ENCODE data around the gene ZGLP1.
"Not testable (repeated sequence)": the region's sequence is repeated elsewhere in the genome, so short reads cannot be mapped to it uniquely, and the experiment has no call there.

Gene ZGLP1

DNA sequence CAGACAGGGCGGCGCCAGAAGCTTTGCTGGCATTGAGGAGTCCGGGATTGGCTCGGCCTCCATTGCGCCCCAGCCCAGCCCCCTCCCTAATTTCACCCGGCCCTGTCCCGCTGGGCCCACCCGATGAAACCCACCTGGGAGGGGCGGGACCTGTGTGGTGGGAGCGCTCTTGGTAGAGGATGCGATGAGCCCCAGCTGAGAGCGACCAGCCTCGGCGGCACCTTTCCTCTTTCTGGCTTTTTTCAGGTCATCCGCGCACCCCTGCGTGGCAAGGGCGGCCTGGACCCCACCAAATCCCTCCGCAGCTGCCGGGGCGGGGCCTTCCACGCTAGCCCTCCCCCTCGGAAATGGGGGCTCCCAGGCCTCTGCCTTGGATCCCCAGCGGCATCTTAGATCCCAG, at the start of gene ZGLP1:
Gene ZGLP1 (minus strand): TSS at position 393 of the 400 bp plus-strand sequence.
- no peak for DNase-seq

DNA sequence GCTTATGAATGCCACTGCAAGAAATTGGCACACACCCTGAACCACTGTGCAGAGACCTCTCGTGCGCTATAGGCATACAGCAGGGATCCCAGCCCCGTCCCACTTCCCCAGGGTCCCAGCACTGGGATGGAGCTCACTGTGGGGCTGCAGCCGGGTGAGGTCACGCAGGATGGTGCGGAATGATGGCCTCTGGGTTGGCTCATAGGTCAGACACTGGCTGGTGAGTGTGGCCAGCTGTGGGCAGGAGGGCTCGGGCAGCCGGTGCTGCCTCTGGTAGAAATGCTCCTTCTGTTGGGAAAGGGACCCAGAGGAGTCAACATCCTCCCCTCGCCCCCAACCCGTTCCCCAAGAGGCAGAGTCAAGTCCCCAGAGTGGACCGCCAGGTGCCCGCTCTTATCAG, 46.8 kb upstream of the ZGLP1 start:
- DNase-seq = no peak

DNA sequence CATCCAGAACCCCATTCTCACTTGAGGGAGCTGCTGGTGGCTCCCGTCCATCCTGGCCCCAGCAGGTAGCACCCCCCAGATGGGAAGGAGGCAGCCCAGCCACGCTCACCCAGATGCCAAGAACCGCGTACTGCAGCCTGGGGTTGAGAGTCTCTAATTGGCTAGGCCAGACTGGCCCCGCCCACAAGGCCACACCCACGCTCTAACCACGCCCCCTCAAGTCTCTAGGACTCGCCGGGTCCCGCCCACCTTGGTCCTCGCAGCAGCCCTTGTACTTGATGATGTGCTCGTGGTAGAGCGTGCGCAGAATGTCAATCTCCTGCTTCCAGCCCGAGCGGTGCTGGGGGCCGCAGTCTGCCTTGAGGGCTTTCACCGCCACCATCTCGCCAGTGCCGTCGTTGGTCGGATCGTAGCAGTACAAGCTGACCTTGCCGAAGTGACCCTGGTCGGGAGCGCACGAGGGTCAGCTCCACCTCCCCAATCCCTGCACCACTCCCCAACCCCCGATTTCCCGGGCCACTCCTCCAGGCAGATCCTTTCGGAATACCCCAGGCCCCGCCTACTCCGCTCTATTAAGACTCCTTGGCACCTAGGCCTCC, 44.3 kb upstream of the ZGLP1 start:
- DNase-seq = peak; percentile 41

DNA sequence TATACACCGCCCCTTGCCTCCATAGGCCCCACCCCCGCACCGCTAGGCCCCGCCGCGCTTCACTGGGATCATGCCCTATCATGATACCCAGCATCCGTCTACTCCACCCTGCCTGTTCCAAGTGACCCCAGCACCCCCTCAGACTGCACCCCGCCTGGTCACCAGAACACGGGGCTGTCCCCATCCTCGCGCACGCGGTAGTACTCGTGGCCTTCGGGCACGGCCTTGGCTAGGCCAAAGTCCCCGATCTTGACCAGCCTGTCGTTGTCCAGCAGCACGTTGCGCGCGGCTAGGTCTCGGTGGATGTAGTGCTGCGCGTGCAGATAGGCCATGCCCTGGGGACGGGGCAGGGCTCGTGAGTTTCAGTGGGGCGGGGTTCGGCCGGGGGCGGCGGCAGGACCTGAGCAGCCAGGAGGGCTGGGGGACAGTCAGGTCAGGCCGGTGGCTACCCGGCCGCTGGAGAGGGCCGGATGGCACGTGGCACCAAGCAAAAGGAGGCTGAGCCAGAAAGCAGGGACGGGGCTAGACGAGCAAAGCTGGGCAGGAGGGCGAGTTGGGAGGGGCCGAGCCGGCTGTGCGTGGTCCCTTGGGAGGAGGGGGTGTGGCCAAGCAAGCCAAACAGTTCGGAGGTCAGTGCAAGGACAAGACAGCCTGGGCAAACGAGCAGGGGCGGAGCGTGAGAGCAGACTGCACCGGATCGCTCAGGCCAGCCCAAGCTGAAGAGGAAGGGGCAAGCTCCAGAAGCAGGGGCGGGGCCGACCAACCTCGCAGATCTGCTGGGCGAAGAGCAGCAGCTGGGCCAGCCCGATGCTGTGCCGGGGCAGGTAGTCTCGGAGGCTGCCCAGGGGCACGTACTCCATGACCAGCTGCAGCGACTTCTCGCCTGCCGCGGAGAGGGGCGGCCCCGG, 43.4 kb upstream of the ZGLP1 start:
- peak; percentile 69 for DNase-seq

DNA sequence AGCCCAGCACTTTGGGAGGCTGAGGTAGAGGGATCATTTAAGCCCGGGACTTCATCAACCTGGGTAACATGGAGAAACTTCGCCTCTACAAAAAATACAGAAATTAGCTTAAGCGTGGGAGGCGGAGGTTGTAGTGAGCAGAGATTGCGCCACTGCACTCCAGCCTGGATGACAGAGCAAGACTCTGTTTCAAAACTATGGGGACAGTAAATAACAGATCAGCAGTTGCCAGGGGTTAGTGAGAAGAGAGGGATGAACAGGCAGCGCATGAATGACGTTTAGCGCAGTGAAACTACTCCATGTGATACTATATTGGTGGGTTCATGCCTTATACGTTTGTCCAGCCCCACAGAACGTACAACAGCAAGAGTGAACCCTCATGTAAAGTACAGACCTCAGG, 36.9 kb upstream of the ZGLP1 start:
- DNase-seq = no peak

DNA sequence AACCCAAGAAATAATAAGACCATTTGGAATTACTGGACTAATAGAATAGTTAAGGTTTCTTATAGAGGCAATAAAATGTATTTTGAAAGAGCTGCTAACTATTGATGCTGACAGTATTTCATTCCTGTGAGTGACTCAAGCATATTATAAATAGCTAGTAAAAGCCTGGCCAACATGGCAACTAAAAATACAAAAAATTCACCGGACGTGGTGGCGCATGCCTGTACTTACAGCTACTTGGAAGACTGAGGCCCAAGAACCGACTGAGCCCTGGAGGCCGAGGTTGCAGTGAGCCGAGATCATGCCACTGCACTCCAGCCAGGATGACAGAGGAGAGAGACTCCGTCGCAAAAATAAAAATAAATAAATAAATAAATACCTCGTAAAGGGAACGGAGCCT, 35.2 kb upstream of the ZGLP1 start:
- DNase-seq = no peak

DNA sequence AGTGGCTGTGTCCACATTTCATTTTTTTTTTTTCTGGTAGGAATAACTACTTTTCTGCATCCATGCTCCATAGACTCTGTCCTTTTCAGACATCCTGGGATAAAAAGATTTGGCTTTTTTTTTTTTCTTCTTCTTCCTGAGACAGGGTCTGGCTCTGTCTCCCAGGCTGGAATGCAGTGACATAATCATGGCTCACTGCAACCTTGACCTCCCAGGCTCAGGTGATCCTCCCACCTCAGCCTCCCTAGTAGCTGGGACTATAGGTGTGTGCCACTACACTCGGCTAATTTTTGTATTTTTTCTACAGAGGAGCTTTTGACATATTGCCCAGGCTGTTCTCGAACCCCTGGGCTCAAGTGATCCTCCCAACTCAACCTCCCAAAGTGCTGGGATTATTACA, 33.9 kb upstream of the ZGLP1 start:
- DNase-seq = no peak

DNA sequence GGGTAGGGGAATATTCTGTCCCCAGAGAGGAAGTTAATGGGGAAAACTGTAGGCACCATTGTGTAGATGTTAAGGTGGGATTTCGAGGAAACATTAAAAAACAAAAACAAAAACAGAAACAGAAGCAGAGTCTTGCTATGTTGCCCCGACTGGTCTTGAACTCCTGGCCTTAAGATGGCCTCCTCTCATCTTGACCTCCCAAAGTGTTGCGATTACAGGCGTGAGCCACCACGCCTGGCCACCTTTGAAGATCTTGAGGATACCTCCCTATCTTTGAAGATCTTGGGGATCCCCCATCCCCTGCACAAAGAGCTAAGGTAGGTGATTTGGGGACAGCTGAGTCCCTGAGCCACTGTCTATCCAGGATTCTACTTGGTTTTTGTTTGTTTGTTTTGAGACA, 30.4 kb upstream of the ZGLP1 start:
- no peak for DNase-seq

DNA sequence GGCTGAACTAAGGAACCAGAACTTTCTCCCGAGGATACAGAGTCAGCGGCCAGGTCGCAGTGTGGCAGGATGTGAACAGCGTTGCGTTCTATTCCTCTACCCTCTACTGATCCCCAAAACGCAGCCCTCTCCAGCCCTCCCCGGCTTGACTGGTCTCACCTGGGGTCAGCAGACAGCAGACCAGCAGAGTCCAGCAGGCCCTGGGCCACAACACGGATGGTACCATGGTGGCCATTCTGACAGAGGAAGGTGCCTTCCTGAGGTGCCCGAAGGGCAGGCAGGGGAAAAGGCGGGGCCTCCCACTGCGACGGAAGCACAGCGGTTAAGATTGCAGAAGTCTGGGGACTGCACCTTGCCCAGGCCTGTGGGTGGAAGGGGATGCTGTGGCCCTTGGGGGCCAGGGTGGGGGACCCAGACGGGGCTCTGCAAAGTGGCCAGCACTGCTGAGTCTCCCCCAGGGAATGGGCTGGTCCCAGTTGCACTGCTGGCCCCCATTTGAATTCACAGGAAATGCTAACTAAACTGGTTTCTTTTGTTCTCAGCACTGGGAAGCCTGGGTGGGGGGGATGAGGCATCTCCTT, 29.9 kb upstream of the ZGLP1 start, which contains the start of gene ICAM3:
Gene ICAM3 (minus strand): TSS at position 245 of the 581 bp plus-strand sequence. CDS start 10 bp downstream, at position 235.
- DNase-seq = no peak

DNA sequence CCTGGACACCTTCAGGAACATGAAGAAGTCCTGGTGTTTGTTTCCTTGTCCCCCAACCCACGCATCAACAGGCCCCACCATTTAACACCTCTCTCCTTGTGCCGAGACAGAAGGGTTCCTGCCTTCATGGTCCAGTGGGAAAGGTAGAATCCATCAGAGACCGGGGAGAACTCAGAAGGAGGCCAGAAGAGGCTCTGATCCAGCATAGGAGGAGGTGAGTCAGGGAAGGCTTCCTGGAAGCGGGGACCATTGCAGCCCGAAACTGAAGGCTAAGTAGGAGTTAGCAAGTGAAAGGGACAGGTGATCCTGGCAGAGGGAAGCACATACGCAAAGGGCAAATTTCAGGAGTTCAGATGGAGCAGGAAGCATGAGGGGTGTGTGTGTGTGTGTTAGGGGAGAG, 29.3 kb upstream of the ZGLP1 start:
- DNase-seq = no peak

DNA sequence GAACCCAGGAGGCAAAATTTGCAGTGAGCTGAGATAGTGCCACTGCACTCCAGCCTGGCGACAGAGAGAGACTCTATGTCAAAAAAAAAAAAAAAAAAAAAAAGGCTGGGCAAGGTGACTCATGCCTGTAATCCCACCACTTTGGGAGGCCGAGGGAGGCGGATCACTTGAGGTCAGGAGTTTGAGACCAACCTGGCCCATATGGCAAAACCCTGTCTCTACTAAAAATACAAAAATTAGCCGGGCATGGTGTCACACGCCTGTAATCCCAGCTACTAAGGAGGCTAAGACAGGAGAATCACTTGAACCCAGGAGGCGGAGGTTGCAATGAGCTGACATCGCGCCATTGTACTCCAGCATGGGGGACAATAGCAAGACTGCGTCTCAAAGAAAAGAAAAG, 27.1 kb upstream of the ZGLP1 start:
- DNase-seq = not testable (repeated sequence)

DNA sequence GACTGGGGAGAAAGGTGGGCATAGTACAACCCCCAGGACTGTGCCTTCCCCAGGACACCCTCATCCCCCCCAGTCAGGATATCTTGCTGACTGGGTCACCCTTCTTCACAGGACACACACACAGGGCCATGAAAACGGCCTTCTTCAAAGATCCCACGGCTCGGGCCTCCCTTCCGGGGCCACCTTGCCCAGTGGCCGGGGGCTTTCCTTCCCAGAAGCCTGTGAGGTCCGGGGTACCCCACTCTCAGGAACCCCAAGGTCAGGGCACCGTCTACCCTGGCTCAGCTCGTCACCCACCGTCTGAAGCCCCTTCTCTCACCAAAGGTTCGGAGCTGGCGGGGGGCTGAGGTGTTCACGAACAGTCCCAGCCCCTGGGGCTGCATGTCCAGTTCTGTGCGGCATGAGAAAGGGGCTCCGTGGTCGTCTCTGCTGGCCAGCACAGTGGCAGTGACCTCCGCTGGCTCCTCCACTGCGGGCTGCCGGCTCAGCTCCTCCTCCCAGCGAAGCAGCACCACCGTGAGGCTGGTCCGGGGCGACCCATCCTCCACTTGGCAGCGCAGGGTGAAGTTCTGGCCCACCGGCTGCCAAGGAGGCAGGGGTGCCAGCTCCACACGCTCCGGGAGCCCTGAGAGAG, 25.9 kb upstream of the ZGLP1 start:
- DNase-seq = no peak

DNA sequence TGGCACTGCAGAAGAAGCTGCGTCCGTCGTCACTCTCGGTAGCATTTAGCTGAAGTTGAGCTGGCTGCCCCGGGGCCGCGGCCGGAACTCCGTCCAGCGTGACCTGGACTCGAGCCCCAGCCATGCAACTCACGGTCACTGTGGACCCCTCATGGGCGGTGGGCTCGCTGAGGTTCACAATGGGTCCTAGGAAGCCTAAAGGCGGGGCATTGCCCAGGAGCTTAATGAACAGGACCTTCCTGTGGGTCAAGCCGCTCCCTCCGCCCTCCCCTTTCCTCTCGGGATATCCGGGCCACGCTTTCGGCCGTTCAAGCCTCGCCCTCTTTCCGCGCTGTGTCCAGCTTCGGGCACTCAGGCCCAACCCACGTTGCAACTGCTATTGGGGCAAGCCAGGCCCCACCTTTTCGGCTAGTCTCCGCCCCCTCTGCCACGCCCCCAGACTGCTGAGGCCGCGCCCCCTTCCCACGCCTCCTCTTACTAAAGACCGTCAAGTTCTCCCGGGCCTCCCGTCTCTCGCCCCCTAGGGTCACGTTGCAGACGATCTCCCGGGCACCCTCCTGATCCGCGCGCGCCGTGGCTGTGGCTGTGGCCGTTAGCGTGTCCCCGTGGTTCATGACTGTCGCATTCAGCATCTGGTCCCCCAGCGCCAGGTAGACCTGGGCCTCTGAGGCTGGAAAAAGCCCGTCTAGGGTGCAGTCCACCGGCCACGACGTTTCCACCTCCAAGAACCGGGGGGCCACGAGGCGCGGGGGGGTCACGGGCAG, 25.2 kb upstream of the ZGLP1 start:
- DNase-seq = peak; percentile 93

DNA sequence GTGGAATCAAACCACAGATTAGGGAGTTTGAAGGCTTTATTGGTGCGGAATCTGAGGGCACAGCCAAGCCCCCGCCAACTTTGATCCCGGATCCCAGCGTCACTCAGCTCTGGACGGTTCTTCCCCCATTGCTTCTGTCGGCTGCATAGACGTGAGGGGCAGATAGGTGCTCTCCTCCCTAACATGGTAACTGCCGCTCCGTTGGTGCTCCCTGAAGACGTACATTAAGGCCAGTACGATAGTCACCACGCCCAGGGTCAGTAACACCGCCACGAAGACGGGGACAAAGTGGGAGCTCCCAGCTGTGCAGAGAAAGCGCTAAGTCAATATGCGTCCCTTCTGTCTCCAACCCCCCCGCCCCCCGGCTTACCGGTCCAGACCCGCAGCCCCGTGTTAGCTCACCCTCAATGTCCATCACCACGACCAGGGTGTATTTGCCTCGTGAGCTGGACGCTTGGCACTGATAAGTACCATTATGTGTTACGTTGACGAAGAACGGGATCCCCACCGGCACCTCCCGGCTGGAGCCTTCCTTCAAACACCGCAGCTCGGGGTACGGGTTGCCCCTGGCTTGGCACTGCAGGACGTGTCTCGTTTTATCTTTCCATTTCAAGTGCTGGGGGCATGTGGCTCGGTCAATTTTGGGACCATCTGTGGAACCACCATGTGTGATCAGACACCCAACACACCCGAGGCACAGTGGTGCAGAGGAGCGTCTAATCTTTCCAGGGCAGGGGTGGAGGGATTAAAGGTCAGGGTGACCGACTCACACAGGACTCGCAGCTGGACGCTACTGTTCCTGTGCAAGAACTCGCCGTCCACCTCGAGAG, 24.4 kb upstream of the ZGLP1 start:
- DNase-seq = no peak

DNA sequence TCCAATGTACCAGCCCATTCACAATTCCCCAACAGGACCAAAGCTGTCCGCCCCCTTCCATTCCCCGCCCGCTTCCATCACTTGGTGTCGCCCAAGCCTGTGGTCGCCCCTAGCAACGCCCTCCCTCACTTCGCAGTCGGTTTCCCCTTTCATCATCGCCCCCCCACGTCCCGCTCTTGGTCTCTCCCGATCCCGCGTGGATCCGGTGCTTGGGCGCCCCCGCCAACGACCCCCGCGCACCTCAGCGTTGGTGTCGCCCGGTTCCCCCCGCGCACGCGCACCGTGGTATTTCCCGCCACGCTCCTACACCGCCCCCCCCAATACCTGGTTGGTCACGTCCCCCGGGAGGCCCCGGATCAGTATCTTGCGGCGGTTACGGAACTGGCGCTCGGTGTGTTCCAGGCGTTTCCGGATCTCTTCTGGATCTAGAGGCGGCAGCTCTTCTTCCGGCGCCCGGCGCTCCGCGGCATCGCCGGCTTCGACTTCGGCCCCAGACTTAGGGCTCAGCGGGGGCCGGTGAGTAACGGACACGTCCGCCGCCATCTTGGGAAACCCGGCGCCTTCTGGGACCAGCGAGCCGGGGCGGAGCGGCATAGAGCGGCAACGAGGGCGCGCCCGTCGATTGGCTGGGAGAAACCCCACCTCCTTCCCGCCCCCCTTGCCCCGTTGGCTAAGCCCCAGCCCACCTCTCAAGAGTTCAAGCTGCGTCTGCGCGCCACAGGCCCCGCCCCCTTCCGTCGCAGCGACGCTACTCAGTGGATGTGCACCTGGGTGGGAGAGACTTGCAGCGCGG, 23.5 kb upstream of the ZGLP1 start, which contains the start of gene RAVER1:
Gene RAVER1 (minus strand): TSS at position 565 of the 793 bp plus-strand sequence. CDS start 22 bp downstream, at position 543.
- peak; percentile 99 for DNase-seq

DNA sequence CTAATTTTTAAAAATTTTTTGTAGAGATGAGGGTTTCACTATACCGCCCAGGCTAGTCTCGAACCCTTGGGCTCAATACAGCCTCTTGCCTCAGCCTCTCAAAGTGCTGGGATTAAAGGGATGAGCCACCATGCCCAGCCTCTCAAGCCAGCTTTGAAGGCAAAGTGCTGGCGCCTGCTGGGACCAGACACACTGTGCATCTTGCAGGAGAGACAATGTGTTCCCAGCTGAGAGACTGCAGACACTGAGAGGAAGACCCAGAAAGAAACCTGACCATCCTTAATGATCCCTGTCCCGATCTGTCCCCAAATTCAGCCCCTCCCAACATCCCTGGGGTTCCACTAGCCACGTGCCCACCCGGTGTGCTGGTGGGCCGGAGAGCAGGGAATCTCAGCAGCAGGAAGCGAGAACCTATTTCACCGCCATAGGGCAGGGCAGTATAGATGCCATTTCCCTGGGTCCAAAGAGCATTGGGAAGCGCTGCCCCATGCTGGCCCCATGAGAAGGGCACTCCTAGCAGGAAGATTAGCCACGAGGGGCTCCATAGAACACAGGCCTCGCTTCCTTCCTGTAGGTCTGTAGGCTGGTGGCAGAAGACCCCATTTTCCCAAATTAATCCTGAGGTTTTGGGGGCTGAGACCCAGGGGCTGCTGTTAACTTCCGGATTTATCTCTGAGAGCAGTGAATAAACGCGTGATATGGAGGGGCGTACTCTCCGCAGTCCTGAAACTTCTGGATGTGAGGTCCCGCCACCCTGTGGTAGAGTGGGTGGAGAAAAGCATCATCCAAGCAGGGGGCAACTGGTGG, 22.7 kb upstream of the ZGLP1 start:
- DNase-seq = no peak

DNA sequence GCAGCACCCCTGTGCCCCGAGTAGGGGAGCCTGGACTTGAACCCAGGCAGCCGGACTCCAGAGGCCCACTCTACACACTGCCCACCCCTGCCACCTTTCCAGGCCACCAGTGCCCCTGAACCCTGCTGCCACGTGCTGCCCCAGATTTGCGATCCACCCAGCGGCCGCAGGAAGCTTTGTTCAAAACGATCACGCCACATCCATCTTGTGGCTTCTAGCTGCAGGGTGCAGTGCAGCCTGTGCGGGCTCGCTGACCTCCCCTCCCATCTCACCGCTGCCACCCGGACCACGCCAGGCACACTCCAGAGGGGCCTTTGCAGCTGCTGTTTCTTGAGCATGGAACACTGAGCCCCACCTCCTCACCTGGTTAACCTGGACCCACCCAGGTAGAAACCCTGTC, 19.9 kb upstream of the ZGLP1 start:
- no peak for DNase-seq

DNA sequence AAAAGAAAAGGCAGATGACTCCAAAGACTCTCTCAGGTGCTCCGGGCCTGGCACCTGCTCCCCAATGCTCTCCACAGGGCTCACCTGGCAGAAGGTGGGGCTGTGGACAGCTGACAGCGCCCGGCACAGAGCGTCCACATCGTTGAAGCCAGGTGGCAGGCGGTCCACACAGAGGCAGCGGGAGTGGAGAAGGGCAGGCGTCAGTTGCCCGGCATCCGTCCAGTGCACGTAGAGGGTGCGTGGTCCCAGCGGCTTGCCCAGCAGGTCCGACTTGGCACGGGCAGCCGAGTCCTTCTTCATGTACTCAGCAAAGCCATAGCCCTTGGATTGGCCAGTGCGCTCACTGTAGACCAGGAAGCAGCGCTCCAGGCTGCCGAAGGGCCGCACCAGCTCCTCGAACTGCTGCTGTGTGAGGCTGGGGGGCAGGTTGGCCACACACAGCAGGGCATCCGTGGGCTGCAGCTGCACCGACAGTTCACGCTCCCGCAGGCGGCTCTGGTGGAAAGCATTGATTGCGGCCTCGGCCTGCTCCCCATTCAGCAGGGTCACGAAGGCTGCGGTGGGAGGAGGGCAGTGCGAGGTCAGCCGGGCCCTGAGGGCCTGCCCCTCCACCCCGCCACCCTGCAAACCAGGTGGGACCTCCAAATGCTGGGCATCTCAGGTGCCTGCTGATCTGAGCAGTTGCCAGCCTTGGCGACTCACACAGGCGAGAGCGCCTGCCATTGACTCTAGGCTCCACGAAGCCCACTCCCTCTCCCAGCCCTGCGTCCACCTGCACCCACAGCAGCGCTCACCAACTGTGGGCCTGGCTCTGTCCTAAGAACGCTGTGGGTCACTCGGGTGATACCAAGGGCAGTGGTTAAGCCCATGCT, 19.2 kb upstream of the ZGLP1 start:
- no peak for DNase-seq

DNA sequence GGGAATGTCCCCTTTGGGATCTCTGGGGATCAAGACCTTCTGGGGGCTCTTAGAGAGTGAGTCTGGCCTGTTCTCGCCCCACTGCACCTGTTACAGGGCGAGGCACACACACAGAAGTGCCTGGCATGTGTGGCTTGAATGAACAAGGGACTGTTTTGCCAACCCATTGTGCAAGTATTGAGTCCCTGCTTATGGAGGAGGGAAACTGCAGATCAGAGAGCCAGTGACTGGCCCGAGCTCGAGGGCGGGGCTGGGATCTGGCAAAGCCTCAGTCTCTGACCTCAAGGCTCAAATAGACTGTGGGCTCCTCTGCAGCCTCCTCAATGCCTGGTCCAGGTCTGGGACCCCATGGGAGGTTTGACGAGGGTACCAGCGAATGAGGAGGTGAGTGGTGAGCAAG, 18.2 kb upstream of the ZGLP1 start:
- no peak for DNase-seq

Measured in right hindlimb (tissue), 1 donor.